OCI-LY3 (cell line): ENCODE results near the gene AASDH.

ENCODE experiments used
- EZH2phosphoT487 ChIP-seq: fragments of 200-600 bp; shearing (Covaris generic); IDR thresholded peaks from 2 replicates; pipeline ENCODE4 v1.6.1; 2018; ENCODE audit warnings: antibody characterized with exemption, mixed run types, low read depth
- TF ChIP-seq, protein P1 (sequence below): fragments of 200-600, 300-600 bp; sonication (generic); IDR thresholded peaks from 2 replicates; pipeline ENCODE4 v1.5.1; 2014; ENCODE audit warnings: antibody characterized with exemption, low read length, low read depth

DNA sequence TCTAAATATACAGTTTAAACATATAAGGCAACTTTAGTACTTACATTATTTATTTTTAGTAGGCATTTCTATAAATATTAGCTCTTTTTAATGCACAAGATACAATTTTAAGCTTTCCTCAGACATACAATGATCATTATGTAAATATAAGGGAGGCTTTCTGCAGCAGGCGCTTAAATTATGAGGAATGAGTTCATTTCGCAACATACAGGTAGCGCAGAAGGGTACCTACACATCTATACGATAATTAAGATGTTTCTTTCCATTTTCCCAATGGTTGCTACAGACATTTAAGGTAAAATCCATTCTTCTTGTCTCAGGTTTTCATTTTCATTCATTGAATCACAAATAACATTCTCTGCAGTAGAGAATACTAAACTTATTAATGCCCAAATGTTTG lies 1.2 kb downstream of the AASDH start:
- TF ChIP-seq, protein P1, sequence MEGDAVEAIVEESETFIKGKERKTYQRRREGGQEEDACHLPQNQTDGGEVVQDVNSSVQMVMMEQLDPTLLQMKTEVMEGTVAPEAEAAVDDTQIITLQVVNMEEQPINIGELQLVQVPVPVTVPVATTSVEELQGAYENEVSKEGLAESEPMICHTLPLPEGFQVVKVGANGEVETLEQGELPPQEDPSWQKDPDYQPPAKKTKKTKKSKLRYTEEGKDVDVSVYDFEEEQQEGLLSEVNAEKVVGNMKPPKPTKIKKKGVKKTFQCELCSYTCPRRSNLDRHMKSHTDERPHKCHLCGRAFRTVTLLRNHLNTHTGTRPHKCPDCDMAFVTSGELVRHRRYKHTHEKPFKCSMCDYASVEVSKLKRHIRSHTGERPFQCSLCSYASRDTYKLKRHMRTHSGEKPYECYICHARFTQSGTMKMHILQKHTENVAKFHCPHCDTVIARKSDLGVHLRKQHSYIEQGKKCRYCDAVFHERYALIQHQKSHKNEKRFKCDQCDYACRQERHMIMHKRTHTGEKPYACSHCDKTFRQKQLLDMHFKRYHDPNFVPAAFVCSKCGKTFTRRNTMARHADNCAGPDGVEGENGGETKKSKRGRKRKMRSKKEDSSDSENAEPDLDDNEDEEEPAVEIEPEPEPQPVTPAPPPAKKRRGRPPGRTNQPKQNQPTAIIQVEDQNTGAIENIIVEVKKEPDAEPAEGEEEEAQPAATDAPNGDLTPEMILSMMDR, result no peak
- TF ChIP-seq EZH2phosphoT487, result no peak
